KOPT-K1 (cell line): ENCODE data around the gene BYSL.
A peak's percentile ranks its signal among the peaks of the same experiment; 100 is the strongest.

Experiments
- H3K27ac ChIP-seq: fragments of 200-600 bp; sonication (generic); 2 replicates; pipeline ENCODE4 v1.5.1; 2016; ENCODE audit warnings: antibody characterized with exemption, mild to moderate bottlenecking, low read depth, low read length; ENCODE audit not compliant: poor library complexity, severe bottlenecking
- H3K36me3 ChIP-seq: fragments of 200-600 bp; sonication (generic); 2 replicates; pipeline ENCODE4 v1.5.1; 2017; ENCODE audit warnings: antibody characterized with exemption, mild to moderate bottlenecking, low read length, moderate library complexity; ENCODE audit not compliant: insufficient read depth
- H3K9me3 ChIP-seq: fragments of 200-600 bp; sonication (generic); 2 replicates; pipeline ENCODE4 v1.5.1; 2017; ENCODE audit warnings: antibody characterized with exemption, low read length, mild to moderate bottlenecking; ENCODE audit not compliant: insufficient read depth, poor library complexity, severe bottlenecking

Gene BYSL

DNA sequence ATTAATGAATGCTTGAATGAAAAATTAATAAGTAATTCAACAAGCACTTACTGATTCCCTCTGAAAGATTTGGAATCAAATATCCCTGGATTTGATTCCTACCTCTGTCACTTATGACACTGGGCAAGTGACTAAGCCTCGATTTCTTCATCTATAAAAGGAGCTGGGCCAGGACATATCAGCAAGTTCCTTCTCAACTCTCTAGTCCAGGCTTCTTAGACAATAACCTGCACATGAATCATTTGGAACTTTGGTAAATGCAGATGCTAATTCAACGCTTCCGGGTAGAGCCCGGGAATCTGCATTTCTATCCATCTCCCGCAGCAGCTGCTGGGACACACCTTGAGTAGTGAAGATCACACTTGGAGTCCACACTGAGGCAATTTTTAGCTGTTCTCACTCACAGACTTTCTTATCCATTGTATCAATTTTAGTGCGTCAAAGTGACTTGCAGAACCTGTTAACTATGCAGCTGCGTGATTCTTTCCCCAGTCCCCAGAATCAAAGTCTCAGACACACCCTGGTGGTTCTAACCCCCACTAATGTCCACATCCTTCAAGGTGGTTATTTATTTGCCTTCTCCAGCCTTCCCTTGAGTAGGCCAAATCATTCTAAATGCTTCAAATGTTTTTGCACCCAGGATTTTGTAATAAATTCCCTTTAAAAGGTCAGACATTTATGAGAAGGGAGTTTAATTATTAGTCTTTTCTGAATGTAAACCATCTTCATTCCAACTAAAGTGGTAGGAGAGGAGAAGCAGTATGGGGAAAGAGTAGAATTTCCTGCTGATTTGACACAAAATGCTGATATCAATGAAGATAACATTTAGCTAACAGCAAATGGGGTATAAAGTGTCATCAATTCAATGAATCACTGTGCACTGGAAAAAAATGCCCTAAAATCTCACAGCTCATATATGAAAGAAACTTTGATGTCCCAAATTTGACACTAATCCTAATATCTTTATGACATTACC is 46.3 kb downstream of the BYSL start:
- H3K27ac ChIP-seq = peak overlapping the region; percentile 44
- H3K9me3 ChIP-seq = no peaks in the 10 kb centered on the region
- no peaks in the 10 kb centered on the region for H3K36me3 ChIP-seq

DNA sequence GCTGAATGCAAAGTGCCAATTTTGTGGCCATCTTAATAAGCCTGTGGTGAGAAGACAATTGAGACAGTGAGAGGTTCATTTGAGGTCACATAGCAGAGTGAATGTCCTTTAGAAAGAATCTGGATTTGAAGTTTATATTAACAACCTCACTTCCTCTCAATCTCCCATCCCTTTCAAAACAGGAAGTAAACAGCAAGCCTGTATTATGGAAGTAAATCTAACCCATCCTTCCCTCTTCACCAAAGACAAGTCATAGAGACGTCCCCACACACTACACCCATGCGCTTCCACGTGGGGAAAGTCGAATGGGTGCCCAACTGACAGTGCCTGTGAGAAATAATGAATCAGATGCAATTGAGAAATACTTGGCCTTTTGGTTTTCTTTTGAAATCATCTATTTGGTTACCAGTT is 49.1 kb downstream of the BYSL start:
- Histone ChIP-seq H3K36me3 (no peaks in the 10 kb centered on the region), H3K27ac (peak overlapping the region; percentile 45), H3K9me3 (no peaks in the 10 kb centered on the region)

DNA sequence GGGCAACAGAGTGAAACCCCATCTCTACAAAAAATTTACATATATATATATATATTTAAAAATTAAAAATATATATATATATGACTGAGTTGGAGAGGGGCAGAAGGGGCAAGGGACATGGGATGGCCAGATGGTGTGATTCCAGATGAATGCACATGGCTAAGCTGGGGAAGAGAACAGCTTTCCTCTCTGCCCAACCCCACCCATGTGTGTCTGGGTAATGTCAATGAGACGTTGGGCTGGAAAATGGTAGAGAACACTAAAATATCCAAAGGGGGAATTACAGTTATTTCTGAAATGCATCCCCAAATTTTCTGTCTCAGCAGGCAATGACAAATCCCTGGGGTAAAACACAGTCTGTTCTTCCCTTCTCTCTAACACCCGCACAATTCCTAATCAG is 51.5 kb downstream of the BYSL start:
- H3K27ac ChIP-seq = no peak overlapping the region
- H3K9me3 ChIP-seq = no peaks in the 10 kb centered on the region
- H3K36me3 ChIP-seq = no peaks in the 10 kb centered on the region

DNA sequence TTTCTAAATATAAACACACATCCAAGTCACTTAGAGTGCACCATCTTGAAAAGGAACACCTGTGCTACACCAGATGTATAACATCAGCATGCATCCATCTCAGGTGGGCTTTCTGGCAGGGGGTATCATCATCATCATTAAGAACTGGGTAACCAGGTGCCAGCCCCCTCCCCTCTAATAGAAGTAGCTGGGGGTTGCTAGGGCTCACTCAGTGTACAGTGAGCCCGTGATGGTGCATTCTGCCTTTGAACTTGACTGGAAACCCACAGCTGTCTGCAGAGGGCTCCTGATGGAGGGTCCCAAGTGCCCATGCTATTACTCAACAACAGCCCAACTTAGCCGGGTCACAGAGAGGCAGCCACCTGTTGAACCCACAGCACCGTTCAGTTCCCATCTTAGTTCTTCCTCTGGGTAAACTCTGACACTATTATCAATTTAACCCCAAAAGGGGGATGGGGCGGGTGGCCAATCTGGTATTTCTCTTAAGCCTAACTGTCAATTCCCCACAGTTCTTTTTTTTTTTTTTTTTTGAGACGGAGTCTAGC is 53.1 kb downstream of the BYSL start:
- Histone ChIP-seq H3K27ac (no peak overlapping the region), H3K9me3 (no peaks in the 10 kb centered on the region), H3K36me3 (no peaks in the 10 kb centered on the region)

DNA sequence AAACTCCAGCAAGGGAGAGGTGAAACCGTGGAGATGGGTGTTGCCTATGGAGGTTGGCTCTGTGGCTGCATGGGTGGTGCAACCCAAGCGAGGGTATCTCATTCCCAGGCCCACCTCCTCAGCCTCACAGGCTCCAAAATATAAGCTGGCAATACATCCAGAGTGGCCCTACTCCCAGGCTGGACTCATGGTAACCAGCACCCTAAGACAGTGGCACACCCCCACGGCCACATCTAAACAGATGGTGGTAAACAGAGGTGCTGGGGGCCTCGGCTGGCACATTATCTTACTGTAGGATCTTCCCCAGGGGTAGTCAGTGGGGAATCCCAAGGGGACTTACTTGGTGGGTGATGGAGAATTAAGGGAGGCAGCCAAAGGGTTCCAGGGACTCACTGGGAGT is 54.0 kb downstream of the BYSL start:
- H3K36me3 ChIP-seq = no peaks in the 10 kb centered on the region
- peak overlapping the region; percentile 26 for H3K27ac ChIP-seq
- H3K9me3 ChIP-seq = no peaks in the 10 kb centered on the region

DNA sequence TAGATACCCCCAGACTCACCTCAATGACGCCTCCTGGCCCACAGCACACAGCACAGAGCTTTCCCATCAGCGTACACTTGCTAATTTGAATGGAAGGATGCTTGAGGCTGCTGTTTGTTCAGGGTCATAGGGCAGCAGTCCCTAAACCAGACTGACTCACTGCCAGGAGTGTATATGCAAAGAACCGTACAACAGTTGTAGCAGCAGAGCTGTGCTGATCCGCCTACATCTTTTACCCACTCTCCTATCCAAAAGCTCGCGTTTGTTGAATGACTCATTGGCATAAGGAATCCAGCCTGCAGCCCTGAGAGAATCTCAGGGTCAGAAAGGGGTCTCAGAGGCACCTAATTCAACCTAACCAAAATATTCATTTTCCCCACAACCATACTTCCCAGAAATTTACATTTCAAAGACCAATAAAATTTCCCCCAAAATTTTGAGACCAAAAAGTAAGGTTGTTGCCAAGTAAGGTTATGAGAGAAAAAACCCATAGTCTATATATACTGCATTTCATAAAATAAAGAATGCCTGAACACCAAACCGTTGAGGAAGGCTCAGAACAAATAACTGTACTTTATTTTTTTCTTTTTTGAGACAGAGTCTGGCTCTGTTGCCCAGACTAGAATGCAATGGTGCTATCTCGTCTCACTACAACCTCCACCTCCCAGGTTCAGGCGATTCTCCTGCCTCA is 55.6 kb downstream of the BYSL start:
- no peak overlapping the region for H3K27ac ChIP-seq
- no peaks in the 10 kb centered on the region for H3K9me3 ChIP-seq

More for the DNA sequence above, 55.6 kb downstream of the BYSL start:
- H3K36me3 ChIP-seq = no peaks in the 10 kb centered on the region
